WI38 (cell line): Measurements from ENCODE around the gene LAMC3.

Experiments
- H3K4me3 ChIP-seq: 2 replicates; pipeline ENCODE4 v1.5.1; 2011; ENCODE audit warnings: low read depth, mild to moderate bottlenecking, control low read depth, low read length
- CTCF ChIP-seq: IDR thresholded peaks from 2 replicates; pipeline ENCODE4 v1.5.1; 2012; ENCODE audit warnings: low read depth, mild to moderate bottlenecking, control low read depth, low read length

LAMC3 gene

GRCh38 chr9:130963916-130964315 lies 45.1 kb upstream of the LAMC3 start:
- no peak overlapping the region for H3K4me3 ChIP-seq
- TF ChIP-seq CTCF, result no peak

DNA sequence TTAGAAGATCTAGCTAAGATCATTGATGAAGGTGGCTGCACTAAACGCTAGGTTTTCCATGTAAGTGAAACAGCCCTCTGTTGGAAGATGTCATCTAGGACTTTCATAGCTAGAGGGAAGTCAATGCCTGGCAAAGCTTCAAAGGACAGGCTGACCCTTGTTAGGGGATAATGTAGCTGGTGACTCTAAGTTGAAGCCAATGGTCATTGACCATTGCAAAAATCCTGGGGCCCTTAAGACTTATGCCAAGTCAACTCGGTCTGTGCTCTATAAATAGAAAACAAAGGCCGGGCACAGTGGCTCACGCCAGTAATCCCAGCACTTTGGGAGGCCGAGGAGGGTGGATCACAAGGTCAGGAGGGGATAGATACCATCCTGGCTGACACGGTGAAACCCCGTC lies 43.3 kb upstream of the LAMC3 start:
- TF ChIP-seq CTCF, result no peak
- no peak overlapping the region for H3K4me3 ChIP-seq

GRCh38 chr9:130970052-130970451 lies 38.9 kb upstream of the LAMC3 start:
- no peak for TF ChIP-seq CTCF
- no peak overlapping the region for H3K4me3 ChIP-seq

DNA sequence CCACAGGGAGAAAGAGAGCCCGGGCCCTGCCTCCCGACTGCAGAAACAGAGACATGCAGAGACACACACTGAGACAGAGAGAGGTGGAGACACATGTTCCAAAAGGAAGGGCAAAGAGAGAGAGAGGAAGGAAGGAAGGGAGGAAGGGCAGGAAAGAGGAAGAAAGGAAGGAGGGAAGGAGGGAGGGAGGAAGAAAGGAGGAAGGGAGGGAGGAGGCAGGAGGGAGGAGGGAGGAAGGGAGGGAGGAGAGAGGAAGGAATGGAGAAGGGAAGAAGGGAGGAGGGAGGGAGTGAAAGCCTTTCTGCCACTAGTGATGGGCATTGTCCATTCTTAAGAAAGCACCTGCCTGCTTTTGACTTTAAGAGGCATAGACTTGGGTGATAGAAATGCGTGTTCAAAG lies 38.1 kb upstream of the LAMC3 start:
- TF ChIP-seq CTCF, result no peak
- H3K4me3 ChIP-seq, result no peak overlapping the region

DNA sequence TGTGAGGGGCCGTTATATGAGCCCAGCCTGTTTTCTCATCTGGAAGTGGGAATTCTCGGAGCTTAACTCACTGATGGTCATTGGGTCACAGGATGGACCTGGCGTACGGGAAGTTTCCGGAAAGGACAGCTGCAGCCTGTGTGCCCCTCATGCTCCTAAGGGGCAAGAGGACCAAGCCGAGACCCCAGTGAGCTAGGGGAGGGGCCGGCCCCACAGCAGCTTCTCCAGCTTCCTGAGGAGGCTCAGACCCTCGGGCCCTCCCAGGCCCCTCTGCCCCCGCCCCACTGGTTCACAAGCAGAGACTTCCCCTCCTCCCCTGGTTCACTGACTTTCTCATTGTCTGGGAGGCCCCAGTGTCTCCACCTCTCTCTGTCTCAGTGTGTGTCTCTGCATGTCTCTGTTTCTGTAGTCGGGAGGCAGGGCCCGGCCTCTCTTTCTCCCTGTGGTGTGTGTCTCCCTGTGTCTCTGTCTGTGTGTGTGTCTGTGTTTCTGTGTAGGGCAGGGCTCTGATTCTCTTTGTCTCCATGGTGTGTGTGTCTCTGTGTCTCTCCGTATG lies 37.6 kb upstream of the LAMC3 start:
- no peak for TF ChIP-seq CTCF
- no peak overlapping the region for H3K4me3 ChIP-seq

- TF ChIP-seq CTCF, result no peak
Measured at GRCh38 chr9:130972277-130972956, 36.6 kb upstream of the LAMC3 start.

GRCh38 chr9:130972957-130973685 lies 35.9 kb upstream of the LAMC3 start:
- H3K4me3 ChIP-seq, result no peak overlapping the region
- TF ChIP-seq CTCF, result no peak

More at GRCh38 chr9:130972277-130972956, 36.6 kb upstream of the LAMC3 start:
- no peak overlapping the region for H3K4me3 ChIP-seq
